Activated T-cell treated with anti-CD3 and anti-CD28 coated beads, Interleukin-2, amount 50 U/mL, for 72 hours (primary cell): ENCODE measurements around the gene CCBE1. TPM values are rescaled to one million over a fixed set of nuclear protein-coding genes. Genes with fewer than 3 reads are reported as not detected.

Experiments
- ATAC-seq, 2 donors: fragments of 150-1000 bp; cut with Tn5 transposase; replicated peaks in 1 of 2; 2 replicates each; pipeline ENCODE4 v1.10.0; 2021; ENCODE audit warnings: moderate library complexity in 2 of 2, mild to moderate bottlenecking in 1 of 2
- DNase-seq, 2 donors: peaks; one replicate each; pipeline ENCODE4 v3.0.0; 2021 to 2022; ENCODE audit warnings: mixed read lengths in 1 of 2
- H3K27ac Mint-ChIP-seq: one replicate; pipeline ENCODE4 v1.8.0; 2022; ENCODE audit warnings: mild to moderate bottlenecking, moderate library complexity, mixed read lengths
- H3K27me3 Mint-ChIP-seq: one replicate; pipeline ENCODE4 v1.8.0; 2022; ENCODE audit warnings: low read depth, mixed read lengths
- H3K36me3 Mint-ChIP-seq, 2 donors: one replicate each; pipeline ENCODE4 v1.8.0; 2022; ENCODE audit warnings: mixed read lengths in 2 of 2, mild to moderate bottlenecking in 1 of 2; ENCODE audit not compliant: insufficient read depth in 2 of 2
- H3K4me1 Mint-ChIP-seq: one replicate; pipeline ENCODE4 v1.8.0; 2022; ENCODE audit warnings: low read depth, mixed read lengths
- H3K4me3 Mint-ChIP-seq, 2 donors: one replicate each; pipeline ENCODE4 v1.8.0; 2022; ENCODE audit warnings: mild to moderate bottlenecking in 2 of 2, mixed read lengths in 2 of 2, moderate library complexity in 2 of 2
- H3K9me3 Mint-ChIP-seq, 2 donors: one replicate each; pipeline ENCODE4 v1.8.0; 2022; ENCODE audit warnings: mixed read lengths in 2 of 2
- total RNA-seq, 2 donors: library from RNA; stranded (reverse); gene quantifications; one replicate each; pipeline ENCODE4 v1.2.3, GENCODE V29; 2022

Gene CCBE1
- total RNA-seq, 2 donors from 2014 or later: 0.81 to 1.2 TPM

DNA sequence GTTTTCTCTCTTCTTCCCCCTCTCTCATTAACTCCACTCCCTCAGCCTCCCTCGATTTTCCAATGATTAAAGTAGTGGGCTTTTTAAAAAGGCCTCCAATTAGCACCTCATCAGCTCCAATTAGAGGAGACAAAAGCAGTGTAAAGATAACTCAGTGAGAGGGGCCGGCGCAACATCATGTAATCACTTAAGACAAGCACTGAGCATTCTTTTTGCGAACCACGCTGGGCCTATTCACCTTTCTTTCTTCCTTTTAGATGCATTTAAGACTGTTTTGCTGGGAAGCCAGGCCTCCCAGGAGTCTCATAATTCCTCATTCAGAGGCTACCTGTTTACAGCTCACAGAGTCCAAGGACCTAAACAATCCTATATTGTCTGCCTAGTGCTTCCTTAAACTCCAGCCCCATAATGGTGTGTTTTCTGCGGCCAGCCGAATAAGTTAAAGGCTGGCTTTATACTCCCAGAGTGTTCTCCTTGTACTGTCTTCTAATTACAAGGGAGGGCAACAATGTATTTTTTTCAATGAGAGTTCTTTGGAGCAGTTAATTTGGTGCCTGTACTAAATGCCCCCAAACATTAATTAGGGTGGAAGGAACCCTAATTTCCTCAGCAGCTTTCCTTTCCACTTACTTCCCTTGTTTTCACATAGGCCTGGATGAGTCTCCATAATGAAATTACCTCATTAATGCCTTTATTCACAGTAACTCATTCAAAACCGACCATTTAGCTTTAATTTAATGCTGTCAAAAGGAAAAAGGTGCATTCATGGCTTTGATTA is 310.1 kb downstream of the CCBE1 start:
- ATAC-seq: no peak
- no peak overlapping the region for H3K27ac Mint-ChIP-seq
- H3K27me3 Mint-ChIP-seq: peaks cover under 1% of the 10 kb centered on the region
- no peaks in the 10 kb centered on the region for H3K36me3 Mint-ChIP-seq
- H3K4me1 Mint-ChIP-seq: no peaks in the 10 kb centered on the region
- H3K4me3 Mint-ChIP-seq: no peak overlapping the region
- no peaks in the 10 kb centered on the region for H3K9me3 Mint-ChIP-seq
- no peak for DNase-seq

DNA sequence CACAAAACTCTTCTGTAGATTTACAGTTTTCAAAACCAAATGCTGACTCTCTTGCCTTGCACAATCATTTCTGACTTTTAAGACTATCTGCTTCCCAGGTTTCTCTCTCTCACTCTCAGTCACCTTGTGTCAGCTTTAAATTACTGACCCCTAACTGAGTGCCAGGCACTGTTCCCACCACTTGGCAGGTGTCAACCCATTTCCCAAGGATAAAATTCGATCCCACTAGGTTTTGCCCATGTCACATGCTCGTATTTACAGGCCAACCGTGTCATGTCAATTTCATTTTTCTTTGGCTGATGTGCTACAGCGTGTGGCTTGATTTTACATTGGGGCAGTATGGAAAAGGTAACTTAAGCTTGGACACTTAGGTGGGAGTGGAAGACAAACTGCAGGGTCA is 312.0 kb downstream of the CCBE1 start:
- Mint-ChIP-seq H3K27ac (no peak overlapping the region), H3K27me3 (peaks cover 9% of the 10 kb centered on the region), H3K36me3 (no peaks in the 10 kb centered on the region), H3K4me1 (no peaks in the 10 kb centered on the region), H3K4me3 (no peak overlapping the region), H3K9me3 (no peaks in the 10 kb centered on the region)
- no peak for ATAC-seq
- DNase-seq: no peak

GRCh38 chr18:59383851-59384250 is 313.4 kb downstream of the CCBE1 start:
- H3K9me3 Mint-ChIP-seq: no peaks in the 10 kb centered on the region
- no peaks in the 10 kb centered on the region for H3K36me3 Mint-ChIP-seq
- H3K4me3 Mint-ChIP-seq: no peak overlapping the region
- peaks cover 6% of the 10 kb centered on the region for H3K4me1 Mint-ChIP-seq
- no peak overlapping the region for H3K27ac Mint-ChIP-seq
- DNase-seq (no peak), ATAC-seq (no peak)
- peaks cover 22% of the 10 kb centered on the region for H3K27me3 Mint-ChIP-seq

DNA sequence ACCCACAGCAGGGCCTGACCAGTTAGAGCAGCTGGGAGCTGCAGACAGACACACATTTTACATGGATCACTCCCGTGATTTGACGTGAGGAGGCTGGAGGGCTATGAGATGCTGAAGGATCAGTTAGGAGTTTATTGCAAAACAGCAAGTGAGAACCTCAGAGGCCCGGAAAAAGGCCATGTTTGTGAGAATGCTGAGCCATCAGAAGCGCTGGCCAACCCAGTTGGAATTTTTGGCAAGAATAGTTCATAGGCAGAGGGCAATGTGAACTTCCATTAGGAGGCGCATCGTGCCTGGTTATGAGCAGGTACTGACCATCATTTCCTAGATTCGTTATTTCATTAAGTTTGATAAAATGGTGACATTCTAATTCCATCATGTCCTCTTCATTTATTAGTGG is 314.8 kb downstream of the CCBE1 start:
- ATAC-seq: no peak
- no peaks in the 10 kb centered on the region for H3K36me3 Mint-ChIP-seq
- no peak for DNase-seq
- no peaks in the 10 kb centered on the region for H3K9me3 Mint-ChIP-seq
- peaks cover 35% of the 10 kb centered on the region for H3K27me3 Mint-ChIP-seq
- no peak overlapping the region for H3K4me3 Mint-ChIP-seq
- H3K27ac Mint-ChIP-seq: no peak overlapping the region
- H3K4me1 Mint-ChIP-seq: peaks cover 21% of the 10 kb centered on the region

DNA sequence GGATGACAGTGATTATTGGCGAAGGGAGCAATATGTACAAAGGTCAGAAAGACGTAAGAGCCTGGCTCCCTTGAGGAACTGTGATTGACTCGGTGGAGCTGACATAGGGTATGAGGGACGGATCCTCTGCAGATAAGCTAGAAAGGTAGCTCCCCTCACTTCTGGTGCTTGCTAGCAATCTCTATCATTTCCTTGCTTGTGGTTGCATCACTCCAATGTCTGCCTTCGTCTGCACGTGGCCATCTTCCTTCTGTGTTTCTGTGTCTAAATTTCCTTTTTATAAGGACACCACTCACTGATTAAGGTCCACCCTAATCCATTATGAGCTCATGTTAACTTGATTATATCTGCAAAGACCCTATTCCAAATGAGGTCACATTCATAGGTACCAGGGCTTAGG is 315.3 kb downstream of the CCBE1 start:
- Mint-ChIP-seq H3K4me3 (no peak overlapping the region), H3K27ac (no peak overlapping the region), H3K36me3 (no peaks in the 10 kb centered on the region), H3K27me3 (peaks cover 35% of the 10 kb centered on the region), H3K9me3 (no peaks in the 10 kb centered on the region), H3K4me1 (peaks cover 22% of the 10 kb centered on the region)
- ATAC-seq (no peak), DNase-seq (no peak)

Other genes with a start within 250 kb of the CCBE1 start
- 100 to 1,000 TPM in 1 of 2 donors, 10 to 100 TPM in 1; 96.5 to 155 TPM for gene PMAIP1, start 202.6 kb upstream of the CCBE1 start, total RNA-seq